Sigmoid colon (tissue), 7 donors: ENCODE data around the gene STRN. TPM values are rescaled to one million over a fixed set of nuclear protein-coding genes. Genes with fewer than 3 reads are reported as not detected.
"Not testable (repeated sequence)": the region's sequence is repeated elsewhere in the genome, so short reads cannot be mapped to it uniquely, and the experiment has no call there.

Experiments
- DNase-seq: peaks from one replicate; pipeline ENCODE4 v3.0.0-alpha.2; 2019
- H3K27ac ChIP-seq, 4 donors: fragments of 200-600 bp; sonication (generic); one replicate each; pipeline ENCODE4 v1.5.1; 2016 to 2019; ENCODE audit warnings: mild to moderate bottlenecking in 1 of 4
- H3K27me3 ChIP-seq, 3 donors: fragments of 200-600 bp; sonication (generic); one replicate each; pipeline ENCODE4 v1.5.1; 2019; ENCODE audit warnings: mild to moderate bottlenecking in 1 of 3
- H3K36me3 ChIP-seq, 4 donors: fragments of 200-600 bp; sonication (generic); one replicate each; pipeline ENCODE4 v1.5.1; 2016 to 2019
- H3K4me1 ChIP-seq, 4 donors: fragments of 200-600 bp; sonication (generic); one replicate each; pipeline ENCODE4 v1.5.1; 2017 to 2019
- H3K4me3 ChIP-seq, 4 donors: fragments of 200-600 bp; sonication (generic); one replicate each; pipeline ENCODE4 v1.5.1; 2017 to 2019; ENCODE audit warnings: mild to moderate bottlenecking in 2 of 4, moderate library complexity in 1 of 4
- H3K9me3 ChIP-seq, 4 donors: fragments of 200-600 bp in 3 of 4; sonication (generic) in 3 of 4; one replicate each; pipeline versions ENCODE4 v1.5.1 to v1.6.1; 2013 to 2019
- CTCF ChIP-seq, 4 experiments: fragments of 450-650 bp in 3 of 4; fragments of 200-600 bp in 1 of 4; IDR thresholded peaks; one replicate each; pipeline ENCODE4 v1.5.1; 2016 to 2019; ENCODE audit warnings: antibody characterized with exemption in 4 of 4, mild to moderate bottlenecking in 3 of 4, moderate library complexity in 2 of 4
- EP300 ChIP-seq, 4 donors: sonication (generic); formaldehyde crosslinking; IDR thresholded peaks; one replicate each; pipeline ENCODE4 v1.6.1; 2017; ENCODE audit warnings: antibody characterized with exemption in 4 of 4
- POLR2A ChIP-seq, 2 donors: fragments of 450-650 bp; IDR thresholded peaks; one replicate each; pipeline ENCODE4 v1.6.1; 2016; ENCODE audit warnings: antibody characterized with exemption in 2 of 2, mild to moderate bottlenecking in 2 of 2, moderate library complexity in 2 of 2
- POLR2AphosphoS5 ChIP-seq, 4 donors: sonication (generic); formaldehyde crosslinking; IDR thresholded peaks; one replicate each; pipeline ENCODE4 v1.6.1; 2017; ENCODE audit warnings: antibody characterized with exemption in 4 of 4
- WGBS, 2 donors: extraction: QIAGEN DNeasy Blood & Tissue Kit; methylation state at CpG; one replicate each; pipeline ENCODE4 v1.1.7; 2013; 5-methylcytosine and 5-hydroxymethylcytosine counted together
- intact Hi-C: fragments of 100-400 bp; cut with DNase I; formaldehyde crosslinking; loops from one replicate; pipeline ENCODE4 v1.15.1; 2023
- polyA plus RNA-seq, 3 donors: library from polyadenylated mRNA; stranded (reverse); fragments of 200-250 nt; gene quantifications; one replicate each; pipeline ENCODE4 v1.2.3, GENCODE V29; 2013
- total RNA-seq, 4 donors: library from RNA; depleted of rRNA; stranded (reverse); fragments of >200 nt; gene quantifications; one replicate each; pipeline ENCODE4 v1.1.0, GENCODE V29; 2016
- donor health status: healthy with polysubstance abuse.
- donor health status: Bipolar disorder and iron deficiency.
- donor health status: healthy.

Gene STRN
- total and polyA plus RNA-seq, 7 donors = 7.8 to 20.9 (median 14.9) TPM

GRCh38 chr2:36902385-36903120 lies 63.8 kb downstream of the STRN start:
- peaks cover 0 to 11% (median 2%) of the 10 kb centered on the region in 4 donors for H3K36me3 ChIP-seq
- H3K27me3 ChIP-seq = no peaks in the 10 kb centered on the region
- TF ChIP-seq POLR2AphosphoS5 (IDR thresholded peaks at IDR 0.05) (no peak), POLR2A (IDR thresholded peaks at IDR 0.05) (no peak), CTCF (IDR thresholded peaks at IDR 0.05) (no peak), EP300 (IDR thresholded peaks at IDR 0.05) (no peak)
- H3K4me3 ChIP-seq = no peak overlapping the region
- peaks cover 0 to 7% (median 2%) of the 10 kb centered on the region in 4 donors for H3K4me1 ChIP-seq
- intact Hi-C loops = no loop called here
- H3K27ac ChIP-seq = no peak overlapping the region
- H3K9me3 ChIP-seq = no peaks in the 10 kb centered on the region
- no peak for DNase-seq
- 90% methylated on average over 5 of the region's 5 CpGs for WGBS, 2 donors

- no peak for TF ChIP-seq POLR2A (IDR thresholded peaks at IDR 0.05)
- TF ChIP-seq POLR2AphosphoS5 (IDR thresholded peaks at IDR 0.05) = no peak
- no peak for TF ChIP-seq CTCF (IDR thresholded peaks at IDR 0.05)
- TF ChIP-seq EP300 (IDR thresholded peaks at IDR 0.05) = no peak
- DNase-seq = no peak
- intact Hi-C loops = no loop called here
Observed at GRCh38 chr2:36892805-36893204, 73.5 kb downstream of the STRN start.

GRCh38 chr2:36889795-36890194 lies 76.5 kb downstream of the STRN start:
- H3K9me3 ChIP-seq = no peaks in the 10 kb centered on the region
- H3K36me3 ChIP-seq = peaks cover 0 to 28% (median 2%) of the 10 kb centered on the region in 4 donors
- TF ChIP-seq POLR2AphosphoS5 (IDR thresholded peaks at IDR 0.05) (peak in 1 of 4 donors; percentile 70), CTCF (IDR thresholded peaks at IDR 0.05) (no peak), POLR2A (IDR thresholded peaks at IDR 0.05) (no peak)
- H3K4me1 ChIP-seq = peaks cover 0 to 10% (median 0%) of the 10 kb centered on the region in 4 donors
- no peaks in the 10 kb centered on the region for H3K27me3 ChIP-seq
- peak overlapping the region in 2 of 4 donors; percentile 53 to 74 for H3K27ac ChIP-seq
- no peak overlapping the region for H3K4me3 ChIP-seq
- 17 to 63% methylated on average over 4 of the region's 4 CpGs for WGBS, 2 donors
- intact Hi-C loops = no loop called here
- no peak for DNase-seq

More at GRCh38 chr2:36892805-36893204, 73.5 kb downstream of the STRN start:
- Histone ChIP-seq H3K4me3 (no peak overlapping the region), H3K27ac (no peak overlapping the region), H3K36me3 (peaks cover 0 to 10% (median 2%) of the 10 kb centered on the region in 4 donors), H3K27me3 (no peaks in the 10 kb centered on the region), H3K4me1 (peaks cover 0 to 10% (median 0%) of the 10 kb centered on the region in 4 donors), H3K9me3 (no peaks in the 10 kb centered on the region)
- WGBS, 2 donors = 47 to 82% methylated on average over 7 of the region's 7 CpGs

- DNase-seq, H3K4me3 ChIP-seq, H3K27me3 ChIP-seq, H3K27ac ChIP-seq, intact Hi-C loops, H3K9me3 ChIP-seq: not testable (repeated sequence)
- 95 to 98% methylated on average over 9 of the region's 9 CpGs for WGBS, 2 donors
- peaks cover 0 to 10% (median 0%) of the 10 kb centered on the region in 4 donors for H3K4me1 ChIP-seq
- peaks cover 0 to 46% (median 7%) of the 10 kb centered on the region in 4 donors for H3K36me3 ChIP-seq
Observed at GRCh38 chr2:36887095-36887494, 79.2 kb downstream of the STRN start.

- WGBS, 2 donors = 96 to 97% methylated on average over 1 of the region's 1 CpG
- no peak overlapping the region for H3K27ac ChIP-seq
- H3K36me3 ChIP-seq = peaks cover 0 to 50% (median 7%) of the 10 kb centered on the region in 4 donors
- intact Hi-C loops = no loop called here
- H3K9me3 ChIP-seq = no peaks in the 10 kb centered on the region
- peaks cover 0 to 10% (median 0%) of the 10 kb centered on the region in 4 donors for H3K4me1 ChIP-seq
- H3K27me3 ChIP-seq = no peaks in the 10 kb centered on the region
- DNase-seq = no peak
- no peak overlapping the region for H3K4me3 ChIP-seq
- no peak for TF ChIP-seq POLR2AphosphoS5 (IDR thresholded peaks at IDR 0.05)
- TF ChIP-seq EP300 (IDR thresholded peaks at IDR 0.05) = no peak
- no peak for TF ChIP-seq CTCF (IDR thresholded peaks at IDR 0.05)
- no peak for TF ChIP-seq POLR2A (IDR thresholded peaks at IDR 0.05)
Observed at GRCh38 chr2:36886664-36887063, 79.7 kb downstream of the STRN start.
